ENCODE measurements around the gene DHX36.

DHX36 gene

DNA sequence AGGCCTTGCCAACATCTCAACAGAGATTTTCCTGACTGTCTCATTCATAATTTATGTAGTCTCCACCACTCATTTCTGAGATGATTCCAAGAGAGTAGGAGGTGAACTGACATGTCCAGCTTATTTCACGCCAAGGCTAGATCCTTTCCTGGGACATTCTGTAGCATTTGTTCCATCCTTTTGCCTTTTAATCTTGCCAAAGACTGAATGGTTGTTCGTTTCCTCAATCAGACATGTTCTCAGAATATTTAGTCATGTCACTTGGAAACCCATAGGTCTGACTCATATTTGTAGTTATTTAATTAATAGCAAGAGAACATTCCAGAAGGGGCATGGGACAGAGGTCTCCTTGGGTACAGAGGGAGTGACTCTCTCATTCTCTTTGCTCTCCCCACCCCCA is 80.9 kb downstream of the DHX36 start:
- ChIA-PET POLR2A (no interaction called here), CTCF (no interaction called here)
- TF ChIP-seq FOXM1 (IDR thresholded peaks at IDR 0.05; ENCODE audit: borderline replicate concordance): no peak
- no peak for DNase-seq (ENCODE audit: extremely low spot score)

DNA sequence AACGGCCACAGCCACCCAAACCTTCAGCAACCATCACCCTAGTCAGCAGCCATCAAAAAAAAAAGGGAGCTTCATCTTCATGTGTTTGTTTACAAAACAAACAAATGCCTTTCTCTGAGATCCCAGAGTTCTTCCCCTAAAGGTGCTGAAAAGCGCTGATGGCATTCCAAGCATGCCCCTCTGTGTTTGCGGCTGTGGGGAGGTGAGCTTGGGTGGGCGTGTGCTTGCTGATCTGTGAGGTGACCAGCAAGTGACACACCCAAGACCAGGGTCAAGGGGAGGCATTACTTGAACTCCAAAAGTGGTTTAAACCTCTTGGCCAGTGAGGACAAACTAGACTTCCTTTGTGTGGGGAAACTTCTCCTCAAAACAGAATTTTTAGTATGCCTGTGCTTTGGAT is 81.5 kb downstream of the DHX36 start:
- ChIA-PET POLR2A (no interaction called here), CTCF (no interaction called here)
- TF ChIP-seq FOXA1 (IDR thresholded peaks at IDR 0.05): no peak
- TF ChIP-seq L3MBTL2 (conservative IDR thresholded peaks at IDR 0.05): no peak
- TF ChIP-seq PKNOX1 (IDR thresholded peaks at IDR 0.05): no peak
- no peak for TF ChIP-seq SUZ12 (IDR thresholded peaks at IDR 0.05)
- no peak for TF ChIP-seq ELF4 (IDR thresholded peaks at IDR 0.05)
- TF ChIP-seq FOXK2 (IDR thresholded peaks at IDR 0.05): no peak
- no peak for TF ChIP-seq NFRKB (IDR thresholded peaks at IDR 0.05)
- no peak for TF ChIP-seq CTBP1 (IDR thresholded peaks at IDR 0.05; ENCODE audit: borderline replicate concordance)
- no peak for TF ChIP-seq SP1 (IDR thresholded peaks at IDR 0.05)
- no peak for TF ChIP-seq ZNF384 (IDR thresholded peaks at IDR 0.05)
- TF ChIP-seq BHLHE40 (IDR thresholded peaks at IDR 0.05; ENCODE audit: borderline replicate concordance): no peak
- DNase-seq (ENCODE audit: extremely low spot score): no peak

- CTCF ChIA-PET: no interaction called here
- TF ChIP-seq FOXM1 (IDR thresholded peaks at IDR 0.05; ENCODE audit: borderline replicate concordance) (no peak), LEF1 (IDR thresholded peaks at IDR 0.05; ENCODE audit: borderline replicate concordance) (no peak), BHLHE40 (IDR thresholded peaks at IDR 0.05; ENCODE audit: borderline replicate concordance) (no peak), NFRKB (IDR thresholded peaks at IDR 0.05) (no peak), ARNT (IDR thresholded peaks at IDR 0.05) (no peak), TARDBP (IDR thresholded peaks at IDR 0.05) (no peak), FOXA1 (IDR thresholded peaks at IDR 0.05) (no peak), ZNF384 (IDR thresholded peaks at IDR 0.05) (no peak), ELF4 (IDR thresholded peaks at IDR 0.05) (no peak), FOXK2 (IDR thresholded peaks at IDR 0.05) (no peak), L3MBTL2 (conservative IDR thresholded peaks at IDR 0.05) (no peak), CTBP1 (IDR thresholded peaks at IDR 0.05; ENCODE audit: borderline replicate concordance) (no peak), SUZ12 (IDR thresholded peaks at IDR 0.05) (no peak), PKNOX1 (IDR thresholded peaks at IDR 0.05) (no peak), HDGF (IDR thresholded peaks at IDR 0.05; ENCODE audit: borderline replicate concordance) (no peak), SP1 (IDR thresholded peaks at IDR 0.05) (no peak)
- POLR2A ChIA-PET: no interaction called here
- DNase-seq (ENCODE audit: extremely low spot score): no peak
Measured at GRCh38 chr3:154241496-154241895, 82.8 kb downstream of the DHX36 start.

DNA sequence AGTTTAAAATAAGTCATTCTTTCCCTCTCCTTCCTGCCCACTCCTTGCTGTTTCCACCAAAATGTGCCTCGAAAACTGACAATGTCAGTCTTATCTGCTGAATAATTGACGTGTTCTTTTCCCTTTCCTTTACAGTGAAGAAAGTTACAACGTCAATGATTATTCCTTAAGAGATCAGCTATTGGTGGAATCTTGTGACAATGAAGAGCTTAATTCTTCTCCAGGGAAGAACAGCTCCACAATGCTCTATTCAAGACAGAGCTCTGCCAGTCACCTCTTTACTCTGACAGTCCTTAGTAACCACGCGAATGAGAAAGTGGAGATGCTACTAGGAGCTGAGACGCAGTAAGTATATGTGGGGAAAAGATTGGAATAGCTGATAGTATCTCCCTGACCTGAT is 84.1 kb downstream of the DHX36 start:
- DNase-seq (ENCODE audit: extremely low spot score): no peak
- POLR2A ChIA-PET: no interaction called here
- no peak for TF ChIP-seq ELF4 (IDR thresholded peaks at IDR 0.05)
- TF ChIP-seq BHLHE40 (IDR thresholded peaks at IDR 0.05; ENCODE audit: borderline replicate concordance): no peak
- TF ChIP-seq HDGF (IDR thresholded peaks at IDR 0.05; ENCODE audit: borderline replicate concordance): no peak
- TF ChIP-seq ARNT (IDR thresholded peaks at IDR 0.05): no peak
- TF ChIP-seq L3MBTL2 (conservative IDR thresholded peaks at IDR 0.05): no peak
- no peak for TF ChIP-seq FOXM1 (IDR thresholded peaks at IDR 0.05; ENCODE audit: borderline replicate concordance)
- TF ChIP-seq TARDBP (IDR thresholded peaks at IDR 0.05): no peak
- TF ChIP-seq SUZ12 (IDR thresholded peaks at IDR 0.05): no peak
- no peak for TF ChIP-seq CTBP1 (IDR thresholded peaks at IDR 0.05; ENCODE audit: borderline replicate concordance)
- no peak for TF ChIP-seq FOXK2 (IDR thresholded peaks at IDR 0.05)
- no peak for TF ChIP-seq ZNF384 (IDR thresholded peaks at IDR 0.05)
- TF ChIP-seq SP1 (IDR thresholded peaks at IDR 0.05): no peak
- TF ChIP-seq LEF1 (IDR thresholded peaks at IDR 0.05; ENCODE audit: borderline replicate concordance): no peak
- TF ChIP-seq FOXA1 (IDR thresholded peaks at IDR 0.05): no peak
- no peak for TF ChIP-seq NFRKB (IDR thresholded peaks at IDR 0.05)
- CTCF ChIA-PET: no interaction called here

- ChIA-PET POLR2A (no interaction called here), CTCF (no interaction called here)
- DNase-seq (ENCODE audit: extremely low spot score): no peak
- no peak for TF ChIP-seq FOXA1 (IDR thresholded peaks at IDR 0.05)
- no peak for TF ChIP-seq ZNF384 (IDR thresholded peaks at IDR 0.05)
- TF ChIP-seq BHLHE40 (IDR thresholded peaks at IDR 0.05; ENCODE audit: borderline replicate concordance): no peak
- TF ChIP-seq SUZ12 (IDR thresholded peaks at IDR 0.05): no peak
- no peak for TF ChIP-seq ARNT (IDR thresholded peaks at IDR 0.05)
- TF ChIP-seq L3MBTL2 (conservative IDR thresholded peaks at IDR 0.05): no peak
- no peak for TF ChIP-seq TARDBP (IDR thresholded peaks at IDR 0.05)
- TF ChIP-seq SP1 (IDR thresholded peaks at IDR 0.05): no peak
- TF ChIP-seq ELF4 (IDR thresholded peaks at IDR 0.05): no peak
- no peak for TF ChIP-seq PKNOX1 (IDR thresholded peaks at IDR 0.05)
- no peak for TF ChIP-seq FOXK2 (IDR thresholded peaks at IDR 0.05)
- TF ChIP-seq CTBP1 (IDR thresholded peaks at IDR 0.05; ENCODE audit: borderline replicate concordance): no peak
- TF ChIP-seq LEF1 (IDR thresholded peaks at IDR 0.05; ENCODE audit: borderline replicate concordance): no peak
- no peak for TF ChIP-seq NFRKB (IDR thresholded peaks at IDR 0.05)
- TF ChIP-seq HDGF (IDR thresholded peaks at IDR 0.05; ENCODE audit: borderline replicate concordance): no peak
- no peak for TF ChIP-seq FOXM1 (IDR thresholded peaks at IDR 0.05; ENCODE audit: borderline replicate concordance)
Measured at GRCh38 chr3:154236331-154236730, 88.0 kb downstream of the DHX36 start.

DNA sequence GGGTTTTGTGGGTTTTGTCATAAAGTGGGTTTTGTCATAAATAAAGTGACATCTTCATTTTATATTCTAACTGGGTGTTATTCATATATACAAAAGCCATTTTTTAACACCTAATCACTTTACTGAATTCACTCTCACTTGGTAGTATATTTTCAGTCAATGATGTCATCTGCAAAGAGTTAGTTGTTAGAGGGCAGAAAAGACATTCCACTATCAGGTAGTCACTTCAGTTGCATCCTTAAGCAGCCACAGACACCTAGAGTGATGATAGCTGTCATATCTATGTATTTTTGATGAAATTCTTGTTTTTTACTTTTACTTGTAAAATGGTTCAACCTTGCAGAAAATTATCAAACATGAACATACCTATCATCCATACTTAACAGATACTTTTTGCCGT is 89.0 kb downstream of the DHX36 start:
- no peak for TF ChIP-seq ZNF384 (IDR thresholded peaks at IDR 0.05)
- TF ChIP-seq CTBP1 (IDR thresholded peaks at IDR 0.05; ENCODE audit: borderline replicate concordance): no peak
- TF ChIP-seq FOXM1 (IDR thresholded peaks at IDR 0.05; ENCODE audit: borderline replicate concordance): no peak
- TF ChIP-seq SP1 (IDR thresholded peaks at IDR 0.05): no peak
- TF ChIP-seq FOXA1 (IDR thresholded peaks at IDR 0.05): no peak
- TF ChIP-seq TARDBP (IDR thresholded peaks at IDR 0.05): no peak
- no peak for TF ChIP-seq SUZ12 (IDR thresholded peaks at IDR 0.05)
- TF ChIP-seq ELF4 (IDR thresholded peaks at IDR 0.05): no peak
- no peak for TF ChIP-seq LEF1 (IDR thresholded peaks at IDR 0.05; ENCODE audit: borderline replicate concordance)
- TF ChIP-seq PKNOX1 (IDR thresholded peaks at IDR 0.05): no peak
- no peak for TF ChIP-seq ARNT (IDR thresholded peaks at IDR 0.05)
- TF ChIP-seq NFRKB (IDR thresholded peaks at IDR 0.05): no peak
- no peak for TF ChIP-seq L3MBTL2 (conservative IDR thresholded peaks at IDR 0.05)
- ChIA-PET CTCF (no interaction called here), POLR2A (no interaction called here)
- no peak for DNase-seq (ENCODE audit: extremely low spot score)

Data from HEK293T (cell line).